ENCODE results near the gene CLDN18.

The CLDN18 gene

GRCh38 chr3:137987723-137988122 lies 22.2 kb upstream of the CLDN18 start:
- no peak overlapping the region for H3K4me3 ChIP-seq (ENCODE audit: low read depth, low read length)
- no peak for TF ChIP-seq CTCF (IDR thresholded peaks at IDR 0.05; ENCODE audit: low read depth, low read length)

GRCh38 chr3:137988152-137988551 lies 21.8 kb upstream of the CLDN18 start:
- H3K4me3 ChIP-seq (ENCODE audit: low read depth, low read length) = no peak overlapping the region
- no peak for TF ChIP-seq CTCF (IDR thresholded peaks at IDR 0.05; ENCODE audit: low read depth, low read length)

GRCh38 chr3:137988982-137989381 lies 21.0 kb upstream of the CLDN18 start:
- no peak overlapping the region for H3K4me3 ChIP-seq (ENCODE audit: low read depth, low read length)
- no peak for TF ChIP-seq CTCF (IDR thresholded peaks at IDR 0.05; ENCODE audit: low read depth, low read length)

- H3K4me3 ChIP-seq (ENCODE audit: low read depth, low read length) = no peak overlapping the region
- no peak for TF ChIP-seq CTCF (IDR thresholded peaks at IDR 0.05; ENCODE audit: low read depth, low read length)
Observed at GRCh38 chr3:137990427-137990826, 19.5 kb upstream of the CLDN18 start.

GRCh38 chr3:137992592-137992991 lies 17.4 kb upstream of the CLDN18 start:
- no peak overlapping the region for H3K4me3 ChIP-seq (ENCODE audit: low read depth, low read length)
- no peak for TF ChIP-seq CTCF (IDR thresholded peaks at IDR 0.05; ENCODE audit: low read depth, low read length)

GRCh38 chr3:137998121-137999042 lies 11.6 kb upstream of the CLDN18 start:
- no peak overlapping the region for H3K4me3 ChIP-seq (ENCODE audit: low read depth, low read length)
- no peak for TF ChIP-seq CTCF (IDR thresholded peaks at IDR 0.05; ENCODE audit: low read depth, low read length)

- TF ChIP-seq CTCF (IDR thresholded peaks at IDR 0.05; ENCODE audit: low read depth, low read length) = no peak
- H3K4me3 ChIP-seq (ENCODE audit: low read depth, low read length) = no peak overlapping the region
Observed at GRCh38 chr3:138003069-138003468, 6.9 kb upstream of the CLDN18 start.

Measured in WI38 (cell line).